Activated naive CD4-positive, alpha-beta T cell treated with anti-CD3 and anti-CD28 coated beads, Interleukin-2, amount 10 ng/mL, durations not matched to agents 7 days and 5 days (primary cell): ENCODE data around the gene CBX5.
"Not testable (repeated sequence)": the region's sequence is repeated elsewhere in the genome, so short reads cannot be mapped to it uniquely, and the experiment has no call there.

Experiments
- CTCF ChIA-PET: fragments of 350-600 bp; sonication (Branson Sonifier 250); formaldehyde crosslinking; loops from one replicate; lab custom pipeline; 2021; ENCODE audit warnings: antibody characterized with exemption; lab: Charles Lee
- DNase-seq: peaks from one replicate; pipeline ENCODE4 v3.0.0-alpha.2; 2020
- H3K27ac Mint-ChIP-seq: one replicate; pipeline ENCODE4 v1.8.0; 2021; ENCODE audit warnings: mild to moderate bottlenecking, moderate library complexity, mixed read lengths
- H3K27me3 Mint-ChIP-seq: one replicate; pipeline ENCODE4 v1.8.0; 2021; ENCODE audit warnings: mild to moderate bottlenecking, mixed read lengths
- H3K36me3 Mint-ChIP-seq: one replicate; pipeline ENCODE4 v1.8.0; 2021; ENCODE audit warnings: mixed read lengths
- H3K4me1 Mint-ChIP-seq: one replicate; pipeline ENCODE4 v1.8.0; 2021; ENCODE audit warnings: mixed read lengths
- H3K4me3 Mint-ChIP-seq: one replicate; pipeline ENCODE4 v1.8.0; 2021; ENCODE audit warnings: mild to moderate bottlenecking, moderate library complexity, mixed read lengths
- H3K9me3 Mint-ChIP-seq: one replicate; pipeline ENCODE4 v1.8.0; 2021; ENCODE audit warnings: mixed read lengths

CBX5 gene

DNA sequence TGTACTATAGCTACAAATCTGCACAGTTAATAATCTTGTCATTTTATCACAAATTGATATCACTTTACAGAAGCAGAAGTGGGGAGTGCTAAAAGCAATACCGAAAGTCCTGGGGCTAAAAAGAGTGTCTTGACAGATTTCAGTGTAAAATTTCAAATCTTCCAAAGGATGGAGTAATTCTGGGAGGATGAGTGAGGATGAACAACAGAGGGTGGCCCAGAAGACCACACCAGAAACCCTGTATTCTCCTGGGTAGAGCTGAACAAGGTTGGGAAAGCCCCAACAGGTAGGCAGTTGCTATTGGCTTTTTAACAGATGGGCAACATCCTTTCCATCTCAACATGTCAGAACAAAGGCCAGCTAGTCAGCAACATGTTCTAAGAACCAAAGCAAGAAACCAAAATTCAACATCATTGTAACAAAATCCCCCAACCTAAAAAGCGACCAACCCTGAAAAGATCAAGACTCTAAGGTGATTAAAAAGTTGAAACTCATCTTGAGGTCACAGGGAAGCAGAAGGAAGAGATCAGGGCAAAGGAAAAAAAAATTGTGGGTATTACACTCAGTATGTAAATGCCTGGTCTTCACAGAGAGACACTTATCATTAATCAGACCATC, 38.8 kb downstream of the CBX5 start:
- CTCF ChIA-PET, result interaction anchor here (1.4 to 1.8 kb wide), 3 partner anchors 25 to 96 kb away, joined by 4 to 6 read pairs (median 6); no protein-coding TSS in a partner anchor
- Mint-ChIP-seq H3K4me1 (peaks cover 10% of the 10 kb centered on the region), H3K9me3 (no peaks in the 10 kb centered on the region), H3K36me3 (peaks cover 48% of the 10 kb centered on the region), H3K27ac (peak overlapping the region; percentile 76), H3K27me3 (no peaks in the 10 kb centered on the region), H3K4me3 (no peak overlapping the region)
- no peak for DNase-seq

DNA sequence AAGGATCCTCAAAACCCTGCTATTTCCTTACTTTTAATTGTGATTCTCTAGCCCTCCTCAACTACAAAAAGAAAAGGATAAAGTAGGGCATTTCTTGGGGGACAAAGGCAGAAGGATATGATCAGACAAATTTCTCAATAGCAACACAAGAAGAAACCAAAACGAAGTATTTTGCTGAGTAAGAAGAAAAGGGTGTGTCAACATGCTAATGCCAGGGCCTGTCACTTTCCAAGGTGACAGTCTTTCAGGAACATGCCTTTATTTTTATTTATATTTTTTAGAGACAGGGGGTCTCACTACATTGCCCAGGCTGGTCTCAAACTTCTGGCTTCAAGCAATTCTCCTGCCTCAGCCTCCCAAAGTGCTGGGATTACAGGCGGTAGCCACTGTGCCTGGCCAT, 39.8 kb downstream of the CBX5 start:
- Mint-ChIP-seq H3K4me1 (peaks cover 10% of the 10 kb centered on the region), H3K27ac (no peak overlapping the region), H3K9me3 (no peaks in the 10 kb centered on the region), H3K36me3 (peaks cover 52% of the 10 kb centered on the region), H3K27me3 (no peaks in the 10 kb centered on the region), H3K4me3 (no peak overlapping the region)
- CTCF ChIA-PET, result interaction anchor here (1.0 to 1.8 kb wide), 3 partner anchors 12 to 18 kb away, joined by 3 to 7 read pairs (median 4); no protein-coding TSS in a partner anchor
- no peak for DNase-seq

DNA sequence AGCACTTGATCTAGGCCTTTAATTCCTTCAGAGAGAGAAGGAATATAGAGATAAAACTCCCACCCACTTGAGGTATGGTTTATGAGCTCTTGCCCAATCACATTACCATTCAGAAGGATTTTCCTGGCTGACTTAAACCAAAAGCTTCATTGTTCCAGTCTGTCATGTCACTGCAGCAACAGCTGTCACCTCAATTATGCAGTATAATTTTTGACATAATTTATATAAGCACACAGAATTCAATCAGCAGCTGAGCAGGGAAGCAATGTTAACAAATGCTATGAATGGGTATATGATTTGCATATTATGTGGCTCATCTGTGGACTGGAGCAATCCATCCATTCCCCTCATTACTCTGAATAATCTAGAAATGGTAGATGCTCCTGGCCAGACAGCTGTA, 40.3 kb downstream of the CBX5 start:
- no peak overlapping the region for H3K27ac Mint-ChIP-seq
- CTCF ChIA-PET, result interaction anchor here (0.9 to 1.8 kb wide), 5 partner anchors 12 to 129 kb away, joined by 3 to 7 read pairs (median 3); no protein-coding TSS in a partner anchor
- H3K27me3 Mint-ChIP-seq, result no peaks in the 10 kb centered on the region
- H3K4me3 Mint-ChIP-seq, result no peak overlapping the region
- no peaks in the 10 kb centered on the region for H3K9me3 Mint-ChIP-seq
- H3K4me1 Mint-ChIP-seq, result peaks cover 10% of the 10 kb centered on the region
- peaks cover 52% of the 10 kb centered on the region for H3K36me3 Mint-ChIP-seq
- no peak for DNase-seq

DNA sequence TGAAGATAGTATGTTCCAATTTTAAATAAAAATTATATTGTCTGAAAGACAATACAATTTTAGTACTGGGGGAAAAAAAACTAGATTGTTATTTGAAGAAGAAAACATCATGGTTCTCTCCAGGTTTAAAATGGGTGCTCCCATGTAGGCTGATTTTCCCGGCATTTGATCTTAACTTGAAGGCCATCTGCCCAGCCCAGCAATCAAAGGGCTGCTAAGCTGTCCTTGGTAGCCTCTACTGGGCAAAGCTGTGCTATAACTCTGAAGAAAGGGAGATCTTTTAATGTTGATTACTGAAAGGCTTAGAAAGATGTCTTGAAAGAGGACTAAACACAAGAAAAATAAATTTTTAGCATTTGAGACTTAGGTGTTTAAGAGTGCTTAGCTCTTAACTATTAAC, 41.4 kb downstream of the CBX5 start:
- DNase-seq, result no peak
- H3K36me3 Mint-ChIP-seq, result peaks cover 54% of the 10 kb centered on the region
- H3K27me3 Mint-ChIP-seq, result no peaks in the 10 kb centered on the region
- H3K4me3 Mint-ChIP-seq, result no peak overlapping the region
- H3K27ac Mint-ChIP-seq, result no peak overlapping the region
- H3K9me3 Mint-ChIP-seq, result no peaks in the 10 kb centered on the region
- H3K4me1 Mint-ChIP-seq, result peaks cover 10% of the 10 kb centered on the region
- CTCF ChIA-PET, result interaction anchor here (1.4 to 1.8 kb wide), 2 partner anchors 14 to 130 kb away, joined by 3 to 4 read pairs; no protein-coding TSS in a partner anchor

DNA sequence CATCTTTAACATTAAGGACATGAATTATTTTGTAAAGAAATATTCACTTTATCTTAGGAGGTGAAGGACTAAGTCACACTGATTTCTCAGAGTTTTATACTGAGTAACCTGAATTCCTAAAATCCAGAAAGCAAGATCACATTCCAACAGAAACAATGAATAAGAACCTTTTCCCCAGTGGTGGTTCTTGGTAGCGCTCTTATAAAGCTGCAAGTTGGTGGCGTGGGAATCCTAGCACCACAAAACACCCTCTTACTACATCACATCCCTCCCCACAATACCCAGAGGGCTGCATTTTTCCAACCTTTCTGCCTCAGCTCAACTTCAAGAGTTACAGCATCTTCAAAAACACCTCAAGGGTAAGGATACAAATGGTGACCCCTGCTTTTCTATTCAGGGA, 47.1 kb downstream of the CBX5 start:
- peaks cover 30% of the 10 kb centered on the region for H3K36me3 Mint-ChIP-seq
- CTCF ChIA-PET, result no interaction called here
- DNase-seq, result no peak
- H3K27me3 Mint-ChIP-seq, result no peaks in the 10 kb centered on the region
- no peaks in the 10 kb centered on the region for H3K9me3 Mint-ChIP-seq
- H3K4me1 Mint-ChIP-seq, result peaks cover 9% of the 10 kb centered on the region
- no peak overlapping the region for H3K27ac Mint-ChIP-seq
- no peak overlapping the region for H3K4me3 Mint-ChIP-seq

DNA sequence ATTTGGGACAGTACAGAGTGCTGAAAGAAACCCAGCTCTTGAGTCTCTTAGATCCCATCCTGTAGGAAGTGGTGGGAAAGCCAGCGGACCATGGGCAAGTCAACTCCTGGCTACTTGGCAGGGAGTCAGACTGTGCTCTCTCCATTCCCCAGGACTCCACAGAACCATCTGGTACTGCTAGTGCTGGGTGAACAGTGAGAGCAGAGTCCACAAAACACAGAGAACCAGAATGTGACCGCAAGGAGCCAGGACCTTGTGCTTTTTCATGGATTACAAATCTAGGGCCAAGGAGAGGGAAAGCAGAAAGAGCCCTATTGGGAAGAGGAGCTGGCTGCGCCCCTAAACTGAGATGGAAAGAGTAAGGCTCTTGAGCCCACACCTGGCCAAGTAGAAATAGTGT, 48.7 kb downstream of the CBX5 start:
- not testable (repeated sequence) for H3K9me3 Mint-ChIP-seq, DNase-seq, H3K4me3 Mint-ChIP-seq, H3K27me3 Mint-ChIP-seq, H3K27ac Mint-ChIP-seq, H3K4me1 Mint-ChIP-seq
- CTCF ChIA-PET, result interaction anchor here (1.0 to 1.2 kb wide), 2 partner anchors 20 to 105 kb away, joined by 3 to 4 read pairs; no protein-coding TSS in a partner anchor
- H3K36me3 Mint-ChIP-seq, result peaks cover 24% of the 10 kb centered on the region

DNA sequence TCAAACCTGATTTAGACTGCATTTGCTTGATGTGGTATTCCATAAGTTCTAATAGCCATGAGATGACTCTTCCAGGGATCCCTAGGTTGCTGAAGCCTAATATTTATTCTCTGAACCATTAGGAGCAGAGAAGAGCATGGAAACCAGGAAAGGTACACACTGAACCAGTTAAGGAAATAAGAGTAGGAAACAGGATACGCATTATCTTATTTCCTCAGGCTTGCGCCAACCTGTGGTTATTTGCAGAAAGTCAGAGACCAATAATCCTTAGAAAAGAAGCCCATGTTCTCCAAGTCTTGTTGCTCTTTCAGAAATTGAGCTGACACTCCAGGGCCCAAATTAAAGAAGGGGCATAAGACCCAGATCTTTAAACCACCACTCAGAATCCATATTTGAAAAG, 49.4 kb downstream of the CBX5 start:
- CTCF ChIA-PET, result interaction anchor here (1.0 kb wide), 1 partner anchor 21 kb away, joined by 4 read pairs; no protein-coding TSS in a partner anchor
- peaks cover 9% of the 10 kb centered on the region for H3K4me1 Mint-ChIP-seq
- H3K9me3 Mint-ChIP-seq, result no peaks in the 10 kb centered on the region
- H3K4me3 Mint-ChIP-seq, result no peak overlapping the region
- no peak overlapping the region for H3K27ac Mint-ChIP-seq
- peaks cover 17% of the 10 kb centered on the region for H3K36me3 Mint-ChIP-seq
- H3K27me3 Mint-ChIP-seq, result peaks cover 11% of the 10 kb centered on the region
- DNase-seq, result no peak

DNA sequence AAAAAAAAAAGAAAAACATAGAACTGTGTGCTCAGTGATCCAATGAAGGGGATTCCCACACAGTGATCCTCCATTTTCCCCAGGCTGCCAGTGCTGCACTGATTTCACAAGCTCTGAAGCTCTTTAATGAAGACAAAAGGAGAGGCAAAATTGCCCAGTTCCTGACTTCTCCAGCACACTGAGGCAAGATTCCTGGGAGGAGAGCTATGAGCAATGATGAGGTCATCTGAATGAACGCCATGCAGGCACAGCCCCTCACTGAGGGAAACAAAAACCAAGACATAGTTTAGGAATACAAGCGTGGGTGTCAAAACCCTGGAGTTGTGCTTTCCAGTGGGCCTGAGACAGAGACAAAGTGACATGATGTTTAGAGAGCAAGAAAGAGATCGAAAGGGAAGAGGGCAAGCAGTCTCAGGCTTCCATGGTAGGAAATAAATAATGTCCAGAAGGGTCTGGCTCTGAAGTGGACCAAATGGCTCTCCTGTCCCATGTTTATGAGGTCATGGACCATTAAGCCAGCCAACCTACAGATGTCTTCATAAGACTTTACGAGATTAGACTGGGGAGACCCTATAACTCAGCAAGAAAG, 50.2 kb downstream of the CBX5 start:
- Mint-ChIP-seq H3K4me3 (no peak overlapping the region), H3K27me3 (peaks cover 11% of the 10 kb centered on the region), H3K27ac (no peak overlapping the region), H3K36me3 (peaks cover 13% of the 10 kb centered on the region), H3K4me1 (peaks cover 9% of the 10 kb centered on the region), H3K9me3 (no peaks in the 10 kb centered on the region)
- no peak for DNase-seq
- CTCF ChIA-PET, result interaction anchor here (1.8 kb wide), 1 partner anchor 150 kb away, joined by 6 read pairs; no protein-coding TSS in a partner anchor

DNA sequence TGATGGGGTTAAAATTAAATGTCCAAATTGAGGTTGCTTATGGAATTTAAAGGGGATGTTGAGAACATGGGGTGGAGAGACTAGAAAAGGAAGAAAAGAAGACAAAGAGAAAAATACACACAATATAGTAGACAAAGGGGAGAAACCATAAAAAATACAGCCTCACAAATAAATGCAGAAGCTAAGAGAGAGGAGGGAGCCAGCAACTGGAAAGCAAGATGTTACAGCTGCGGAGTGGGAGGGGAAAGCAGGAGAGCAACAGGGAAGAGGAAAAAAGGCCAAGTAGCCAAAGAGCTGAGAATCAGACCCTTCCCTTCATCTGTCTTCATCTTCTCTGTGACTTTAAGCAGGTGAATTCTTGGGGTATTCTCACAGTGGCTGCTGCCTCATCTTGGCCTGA, 51.5 kb downstream of the CBX5 start:
- Mint-ChIP-seq H3K27me3 (peaks cover 11% of the 10 kb centered on the region), H3K4me1 (peaks cover 9% of the 10 kb centered on the region), H3K27ac (no peak overlapping the region), H3K36me3 (peaks cover 7% of the 10 kb centered on the region), H3K4me3 (no peak overlapping the region), H3K9me3 (no peaks in the 10 kb centered on the region)
- DNase-seq, result no peak
- CTCF ChIA-PET, result interaction anchor here (0.6 to 1.8 kb wide), 4 partner anchors 8 to 151 kb away, joined by 3 to 6 read pairs (median 4); no protein-coding TSS in a partner anchor

DNA sequence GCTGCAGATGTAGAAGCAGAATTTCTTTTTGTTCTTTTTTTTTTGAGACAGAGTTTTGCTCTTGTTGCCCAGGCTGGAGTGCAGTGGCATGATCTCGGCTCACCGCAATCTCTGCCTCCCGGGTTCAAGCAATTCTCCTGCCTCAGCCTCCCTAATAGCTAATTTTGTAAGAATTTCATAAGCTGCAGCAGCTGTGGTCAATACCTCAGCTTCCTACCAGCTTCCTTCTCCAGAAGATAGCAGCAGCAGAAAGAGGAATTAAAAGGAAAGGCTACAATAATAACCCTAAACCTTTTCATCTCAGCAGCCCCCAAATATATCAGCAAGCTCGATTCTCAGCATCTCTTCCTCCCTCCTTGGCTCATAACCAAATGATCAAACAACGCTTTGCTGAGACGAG, 52.0 kb downstream of the CBX5 start:
- DNase-seq, H3K36me3 Mint-ChIP-seq: not testable (repeated sequence)
- CTCF ChIA-PET, result interaction anchor here (1.0 to 1.5 kb wide), 3 partner anchors 8 to 13 kb away, joined by 4 to 5 read pairs (median 4); no protein-coding TSS in a partner anchor

DNA sequence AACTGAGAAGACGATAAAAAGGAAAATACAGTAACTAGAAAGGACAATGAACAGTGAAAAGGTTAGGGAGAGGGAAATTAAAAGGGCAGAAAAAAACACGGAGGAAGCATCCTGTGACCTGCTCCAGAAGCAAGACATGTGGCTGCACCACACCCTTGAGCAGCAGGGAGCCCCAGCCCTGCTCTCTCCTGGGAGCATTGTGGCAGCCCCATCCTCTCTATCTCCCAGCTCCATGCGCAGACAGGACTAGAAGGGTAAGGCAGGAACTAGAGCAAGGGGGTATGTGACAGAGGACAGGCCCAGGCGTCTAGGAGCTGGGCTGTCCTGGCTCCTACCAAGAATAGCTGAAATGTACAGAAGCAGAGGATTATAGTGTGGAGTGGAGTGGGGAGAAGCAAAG, 52.5 kb downstream of the CBX5 start:
- Mint-ChIP-seq H3K4me3 (no peak overlapping the region), H3K27ac (no peak overlapping the region), H3K4me1 (peaks cover 9% of the 10 kb centered on the region), H3K9me3 (no peaks in the 10 kb centered on the region), H3K27me3 (peaks cover 11% of the 10 kb centered on the region), H3K36me3 (peaks cover 5% of the 10 kb centered on the region)
- CTCF ChIA-PET, result interaction anchor here (1.3 to 1.5 kb wide), 2 partner anchors 11 to 13 kb away, joined by 4 to 5 read pairs; no protein-coding TSS in a partner anchor
- no peak for DNase-seq

More for the DNA sequence above, 52.0 kb downstream of the CBX5 start:
- not testable (repeated sequence) for H3K4me1 Mint-ChIP-seq, H3K9me3 Mint-ChIP-seq, H3K4me3 Mint-ChIP-seq, H3K27ac Mint-ChIP-seq
- peaks cover 11% of the 10 kb centered on the region for H3K27me3 Mint-ChIP-seq

DNA sequence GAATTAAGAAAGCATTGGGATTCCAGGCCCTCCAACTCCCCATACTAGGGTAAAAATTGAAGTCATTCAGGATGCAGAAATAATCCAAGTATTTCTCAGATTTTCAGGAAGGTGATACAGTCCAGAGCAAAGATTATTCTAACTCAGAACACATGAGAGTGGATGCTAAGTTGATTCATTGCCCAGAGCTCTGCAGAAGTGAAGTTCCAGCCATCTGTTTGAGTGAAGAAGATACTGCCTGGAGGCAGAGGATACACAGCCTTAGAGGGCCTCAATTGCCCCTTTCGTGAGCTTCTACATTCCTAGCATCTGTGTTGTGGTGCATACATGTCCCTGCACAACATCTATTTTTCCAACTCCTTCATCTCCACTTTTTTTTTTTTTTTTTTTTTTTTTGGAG, 54.3 kb downstream of the CBX5 start:
- Mint-ChIP-seq H3K9me3 (no peaks in the 10 kb centered on the region), H3K36me3 (peaks cover 4% of the 10 kb centered on the region), H3K4me3 (no peak overlapping the region), H3K4me1 (peaks cover 2% of the 10 kb centered on the region), H3K27me3 (peaks cover 11% of the 10 kb centered on the region), H3K27ac (no peak overlapping the region)
- CTCF ChIA-PET, result interaction anchor here (1.0 to 1.1 kb wide), 2 partner anchors 10 to 18 kb away, joined by 3 to 4 read pairs; no protein-coding TSS in a partner anchor
- DNase-seq, result no peak

DNA sequence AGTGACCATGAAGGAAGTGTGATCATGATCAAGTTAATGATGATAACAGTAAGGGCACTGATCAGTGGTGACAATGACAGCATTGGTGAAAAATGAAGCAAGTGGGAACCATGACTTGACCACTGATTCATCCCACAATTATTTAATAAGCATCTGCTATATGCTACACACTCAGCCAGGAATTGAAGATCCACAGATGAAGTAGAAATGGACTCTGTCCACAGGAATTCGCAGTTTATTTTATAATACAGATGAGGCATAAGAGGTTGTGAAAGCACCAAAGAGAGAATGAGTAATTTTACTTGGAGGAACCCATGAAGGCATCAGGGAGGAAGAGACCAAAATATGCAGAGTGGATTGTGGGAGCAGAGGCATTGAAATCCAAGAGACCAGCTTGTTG, 57.3 kb downstream of the CBX5 start:
- DNase-seq, result no peak
- CTCF ChIA-PET, result interaction anchor here (1.0 to 2.2 kb wide), 5 partner anchors 8 to 157 kb away, joined by 3 to 8 read pairs (median 4); partner anchors contain the start of gene COPZ1
- Mint-ChIP-seq H3K36me3 (no peaks in the 10 kb centered on the region), H3K4me1 (peaks cover 19% of the 10 kb centered on the region), H3K4me3 (no peak overlapping the region), H3K27ac (no peak overlapping the region), H3K27me3 (peaks cover 26% of the 10 kb centered on the region), H3K9me3 (no peaks in the 10 kb centered on the region)

DNA sequence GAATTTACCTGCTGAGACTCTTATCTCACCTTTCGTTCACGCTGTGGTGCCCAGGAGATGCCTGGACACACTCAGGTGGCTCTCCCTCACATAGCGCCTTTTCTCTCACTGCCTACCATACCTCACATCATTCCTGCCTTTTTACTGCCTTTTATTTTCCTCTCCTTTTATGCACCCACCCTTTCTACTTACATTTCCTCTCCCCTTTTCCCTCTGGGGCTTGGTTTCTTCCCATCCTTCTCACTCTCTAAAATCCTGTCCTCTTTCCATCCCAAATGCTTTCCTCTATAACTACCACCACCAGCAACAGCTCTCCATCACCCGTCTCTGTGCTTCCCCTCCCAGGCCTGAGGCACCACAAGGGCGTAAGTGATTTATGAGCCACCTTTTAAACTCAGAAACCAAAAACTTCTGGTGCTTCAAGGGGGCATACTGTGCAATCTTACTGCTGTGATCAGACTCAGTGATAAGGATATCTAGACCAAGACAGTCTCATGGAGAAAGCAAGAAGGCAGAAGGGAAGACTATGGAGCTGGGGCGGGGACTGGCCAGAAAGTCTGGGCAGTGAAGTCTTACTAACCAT, 58.4 kb downstream of the CBX5 start:
- H3K27ac Mint-ChIP-seq, result no peak overlapping the region
- H3K9me3 Mint-ChIP-seq, result no peaks in the 10 kb centered on the region
- no peak for DNase-seq
- CTCF ChIA-PET, result interaction anchor here (0.6 to 2.2 kb wide), 9 partner anchors 103 to 442 kb away, joined by 3 to 8 read pairs (median 4); partner anchors contain the start of gene COPZ1
- H3K27me3 Mint-ChIP-seq, result peaks cover 29% of the 10 kb centered on the region
- peaks cover 30% of the 10 kb centered on the region for H3K4me1 Mint-ChIP-seq
- H3K4me3 Mint-ChIP-seq, result no peak overlapping the region
- no peaks in the 10 kb centered on the region for H3K36me3 Mint-ChIP-seq
